ENCODE measurements around the gene SLC37A1.

- no peak for TF ChIP-seq CTCF (IDR thresholded peaks at IDR 0.05)
- no peak for TF ChIP-seq POLR2AphosphoS5 (IDR thresholded peaks at IDR 0.05)
Observed at GRCh38 chr21:42543106-42543847, 29.6 kb downstream of the SLC37A1 start.
